NCI-H2196 treated with DMSO at 0.1 percent for 48 hours (cell line): ENCODE results near the gene EFNA5.

ENCODE experiments used
- DNase-seq: peaks from one replicate; lab custom pipeline; 2025; ENCODE audit not compliant: unreplicated experiment; lab: John Stamatoyannopoulos, UW

EFNA5 gene

GRCh38 chr5:107341376-107342084, 329.2 kb downstream of the EFNA5 start:
- DNase-seq: no peak

- no peak for DNase-seq
Measured at GRCh38 chr5:107340631-107341030, 330.1 kb downstream of the EFNA5 start.

- no peak for DNase-seq
Measured at GRCh38 chr5:107338335-107338734, 332.4 kb downstream of the EFNA5 start.

- no peak for DNase-seq
Measured at GRCh38 chr5:107337281-107337680, 333.5 kb downstream of the EFNA5 start.

GRCh38 chr5:107331882-107332281, 338.9 kb downstream of the EFNA5 start:
- DNase-seq: no peak

- no peak for DNase-seq
Measured at GRCh38 chr5:107331312-107331711, 339.4 kb downstream of the EFNA5 start.

GRCh38 chr5:107330903-107331302, 339.8 kb downstream of the EFNA5 start:
- DNase-seq: no peak

- DNase-seq: no peak
Measured at GRCh38 chr5:107329850-107330249, 340.9 kb downstream of the EFNA5 start.
